Stimulated activated naive CD4-positive, alpha-beta T cell treated with Interleukin-2 at 50 U/mL for 16 hours (primary cell): ENCODE results near the gene GJB2.
"Not testable (repeated sequence)": the region's sequence is repeated elsewhere in the genome, so short reads cannot be mapped to it uniquely, and the experiment has no call there.

ENCODE experiments used
- DNase-seq: peaks from one replicate; lab custom pipeline; 2025; lab: John Stamatoyannopoulos, UW

GJB2 gene

GRCh38 chr13:20165417-20166257 lies 27.1 kb downstream of the GJB2 start:
- DNase-seq, result no peak

GRCh38 chr13:20161951-20162300 lies 30.8 kb downstream of the GJB2 start:
- no peak for DNase-seq

DNA sequence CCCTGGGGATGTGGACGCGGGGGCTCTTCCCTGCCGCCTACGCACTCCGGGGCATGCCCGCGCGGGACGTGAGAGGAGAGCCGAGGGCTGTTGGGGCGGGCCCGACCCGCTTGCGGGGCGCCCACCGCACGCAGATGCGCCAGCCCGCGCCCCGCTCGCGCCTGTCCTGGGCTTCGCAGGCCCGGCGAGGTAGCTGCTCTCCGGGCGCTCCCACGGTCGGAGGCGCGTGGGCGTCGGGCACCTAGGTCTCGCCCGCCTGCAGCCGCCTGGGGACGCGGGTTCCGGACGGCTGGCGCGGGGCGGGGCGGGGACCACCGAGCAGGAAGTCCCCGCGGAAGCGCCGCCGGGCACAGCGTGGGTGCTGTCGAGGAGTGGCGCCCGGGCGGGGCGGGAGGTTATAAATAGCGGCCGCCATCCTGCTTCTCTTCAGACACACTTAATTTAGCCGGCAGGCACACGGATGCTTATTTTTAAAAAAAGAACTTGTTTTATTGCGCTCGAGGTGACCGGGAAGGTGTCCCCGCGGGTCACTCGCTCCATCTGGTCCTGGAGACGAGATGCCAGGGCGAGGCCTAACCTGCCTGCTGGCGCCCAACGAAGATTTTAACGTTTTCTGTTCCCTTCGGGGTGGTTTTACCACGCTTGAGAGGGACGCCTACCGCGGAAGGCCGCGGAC lies 31.3 kb downstream of the GJB2 start:
- DNase-seq, result peak; percentile 23

DNA sequence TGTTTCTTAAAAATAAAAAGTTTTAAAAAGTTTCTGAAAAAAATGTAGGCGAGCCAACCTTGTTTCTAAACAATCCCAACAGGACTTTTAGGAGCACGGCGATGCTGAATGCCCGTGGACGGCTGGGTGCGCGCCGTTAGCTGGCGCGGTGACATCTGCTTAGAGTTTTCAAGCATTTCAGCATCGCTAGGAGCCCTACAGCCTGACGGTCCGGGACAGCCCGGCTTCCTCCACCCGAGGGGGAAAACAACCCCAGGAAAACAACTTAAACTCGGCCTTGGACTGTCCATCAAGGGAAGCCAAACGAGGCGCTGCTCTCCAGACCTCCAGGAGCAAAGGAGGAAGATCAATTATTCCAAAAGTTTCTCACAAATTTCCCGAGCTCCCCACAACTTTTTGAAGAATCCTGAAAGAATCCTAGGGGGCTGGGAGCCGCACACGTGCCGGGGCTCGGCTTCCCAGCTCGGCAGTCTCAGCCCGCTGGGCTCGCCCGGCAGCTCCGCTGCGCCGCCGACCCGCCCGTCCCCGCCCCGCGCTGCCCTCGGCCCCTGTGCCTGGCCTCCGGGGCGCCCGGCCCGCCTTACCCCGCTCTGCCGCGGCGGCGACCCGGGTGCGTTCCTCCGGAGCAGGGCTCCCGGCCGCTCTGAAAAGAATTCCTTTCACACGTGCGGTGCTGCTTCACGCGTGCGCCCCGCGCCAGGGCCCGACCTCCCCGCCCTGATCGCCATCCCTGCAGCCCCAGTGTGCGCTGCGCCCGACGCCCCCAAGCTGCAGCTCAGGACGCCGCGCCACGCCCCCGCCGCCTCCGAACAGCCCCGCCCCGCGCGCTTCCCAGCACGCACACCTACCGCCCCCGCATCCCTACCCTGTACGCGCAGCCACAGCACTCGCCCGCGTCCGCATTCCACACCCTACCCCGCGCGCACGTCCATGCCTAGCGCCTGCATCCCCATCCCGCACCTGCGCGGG lies 32.1 kb downstream of the GJB2 start, which contains the start of gene GJA3:
Gene GJA3, minus strand, starts transcription at position 747 of the 969 bp plus-strand sequence. CDS start 17,764 bp downstream, outside the sequence.
- peak; percentile 42 for DNase-seq

- no peak for DNase-seq
Measured at GRCh38 chr13:20159646-20160305, 33.0 kb downstream of the GJB2 start.

GRCh38 chr13:20157151-20157796 lies 35.5 kb downstream of the GJB2 start:
- no peak for DNase-seq

- no peak for DNase-seq
Measured at GRCh38 chr13:20156702-20157101, 36.0 kb downstream of the GJB2 start.

DNA sequence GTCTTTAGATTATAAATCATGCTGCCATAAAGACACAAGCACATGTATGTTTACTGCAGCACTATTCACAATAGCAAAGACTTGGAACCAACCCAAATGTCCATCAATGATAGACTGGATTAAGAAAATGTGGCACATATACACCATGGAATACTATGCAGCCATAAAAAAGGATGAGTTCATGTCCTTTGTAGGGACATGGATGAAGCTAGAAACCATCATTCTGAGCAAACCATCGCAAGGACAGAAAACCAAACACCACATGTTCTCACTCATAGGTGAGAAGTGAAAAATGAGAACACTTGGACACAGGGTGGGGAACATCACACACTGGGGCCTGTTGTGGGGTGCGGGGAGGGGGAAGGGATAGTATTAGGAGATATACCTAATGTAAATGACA lies 39.4 kb downstream of the GJB2 start:
- DNase-seq, result not testable (repeated sequence)

- DNase-seq, result no peak
Measured at GRCh38 chr13:20151612-20152011, 41.1 kb downstream of the GJB2 start.

DNA sequence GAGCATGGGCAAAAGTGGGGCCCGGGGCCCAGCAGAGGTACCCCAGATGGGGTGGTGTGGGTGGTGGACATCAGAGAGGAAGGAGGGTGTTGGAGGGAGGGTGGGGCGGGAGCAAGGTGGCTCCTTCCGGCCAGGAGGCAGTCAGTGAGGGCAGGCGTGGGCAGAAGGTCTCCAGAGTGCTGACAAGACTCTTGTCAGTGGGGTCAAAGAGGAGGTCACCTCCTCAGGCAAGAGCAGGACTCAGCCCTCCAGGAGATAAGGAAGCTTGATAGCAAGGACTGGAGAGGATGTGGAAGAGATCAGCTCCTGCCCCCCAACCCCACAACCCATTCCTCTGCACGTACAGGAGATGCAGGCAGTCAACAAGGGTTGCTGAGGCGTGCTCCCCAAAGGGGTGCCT lies 41.7 kb downstream of the GJB2 start:
- no peak for DNase-seq

- no peak for DNase-seq
Measured at GRCh38 chr13:20150561-20150960, 42.2 kb downstream of the GJB2 start.

DNA sequence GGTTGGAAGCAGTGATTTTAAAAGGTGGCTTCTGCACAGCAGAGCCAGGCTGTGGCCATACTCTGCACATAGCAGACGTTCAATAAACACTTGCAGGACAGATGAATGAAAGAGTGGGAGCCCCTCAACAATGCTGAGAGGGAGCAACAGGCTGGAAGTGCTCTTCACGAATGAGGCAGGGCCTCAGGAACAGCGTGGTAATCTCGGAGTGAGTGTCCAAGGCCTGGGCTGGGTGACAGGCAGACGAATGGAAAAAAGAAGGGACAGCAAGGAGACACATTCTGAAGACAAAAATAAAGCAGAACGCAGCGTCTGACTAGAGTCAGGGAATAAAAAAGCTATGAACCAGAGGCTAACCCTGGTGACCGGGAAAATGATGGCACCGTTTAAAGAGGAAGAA lies 43.0 kb downstream of the GJB2 start:
- DNase-seq, result no peak

DNA sequence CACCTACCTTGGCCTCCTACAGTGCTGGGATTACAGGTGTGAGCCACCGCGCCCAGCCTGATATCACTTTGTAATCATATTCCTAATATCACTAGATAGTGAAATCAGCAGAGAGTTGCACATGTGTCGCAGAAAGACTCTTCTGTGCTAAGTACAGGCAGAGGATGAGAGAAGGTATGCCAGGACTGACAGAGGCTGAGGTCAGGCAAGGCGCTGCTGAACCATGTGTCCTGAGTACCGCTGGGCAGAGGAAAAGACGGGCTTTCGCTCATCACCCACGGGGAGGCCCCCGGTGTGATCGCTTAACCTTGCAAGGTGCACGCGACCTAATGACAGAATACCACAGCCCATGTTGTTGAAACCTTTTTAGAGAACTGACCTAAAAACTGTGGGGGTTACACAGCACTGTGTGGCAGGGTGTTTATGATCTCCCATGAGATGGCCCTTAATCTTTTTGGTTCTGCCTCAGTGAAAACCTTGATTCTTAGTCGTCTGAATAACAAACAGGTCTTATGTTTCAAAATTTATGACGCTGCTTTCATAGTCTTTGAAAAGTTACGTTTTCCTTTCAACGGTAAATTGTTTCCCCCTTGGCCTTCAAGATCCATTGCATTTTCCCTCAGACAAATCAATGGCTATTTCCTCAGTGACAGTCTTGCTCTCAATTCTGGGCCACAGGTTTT lies 44.1 kb downstream of the GJB2 start:
- no peak for DNase-seq

DNA sequence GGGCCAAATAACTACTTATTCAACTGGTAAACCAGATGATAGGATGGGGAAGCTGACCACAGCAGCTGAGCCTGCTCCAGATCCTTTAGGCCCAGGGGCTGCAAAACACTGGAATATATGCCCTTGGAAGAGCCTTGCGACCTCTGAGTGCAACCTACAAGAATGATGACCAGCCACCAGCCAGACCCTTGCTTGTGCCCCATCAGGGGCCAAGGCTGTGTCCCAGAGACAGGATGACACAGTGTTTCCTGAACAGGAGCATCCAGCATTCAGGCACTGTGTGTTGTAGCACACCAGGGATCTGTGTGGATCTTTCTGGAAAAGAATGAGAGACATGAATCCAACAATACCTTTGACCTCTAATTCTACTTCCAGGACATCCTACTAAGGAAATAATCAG lies 46.4 kb downstream of the GJB2 start:
- no peak for DNase-seq

GRCh38 chr13:20145521-20145920 lies 47.2 kb downstream of the GJB2 start:
- no peak for DNase-seq

DNA sequence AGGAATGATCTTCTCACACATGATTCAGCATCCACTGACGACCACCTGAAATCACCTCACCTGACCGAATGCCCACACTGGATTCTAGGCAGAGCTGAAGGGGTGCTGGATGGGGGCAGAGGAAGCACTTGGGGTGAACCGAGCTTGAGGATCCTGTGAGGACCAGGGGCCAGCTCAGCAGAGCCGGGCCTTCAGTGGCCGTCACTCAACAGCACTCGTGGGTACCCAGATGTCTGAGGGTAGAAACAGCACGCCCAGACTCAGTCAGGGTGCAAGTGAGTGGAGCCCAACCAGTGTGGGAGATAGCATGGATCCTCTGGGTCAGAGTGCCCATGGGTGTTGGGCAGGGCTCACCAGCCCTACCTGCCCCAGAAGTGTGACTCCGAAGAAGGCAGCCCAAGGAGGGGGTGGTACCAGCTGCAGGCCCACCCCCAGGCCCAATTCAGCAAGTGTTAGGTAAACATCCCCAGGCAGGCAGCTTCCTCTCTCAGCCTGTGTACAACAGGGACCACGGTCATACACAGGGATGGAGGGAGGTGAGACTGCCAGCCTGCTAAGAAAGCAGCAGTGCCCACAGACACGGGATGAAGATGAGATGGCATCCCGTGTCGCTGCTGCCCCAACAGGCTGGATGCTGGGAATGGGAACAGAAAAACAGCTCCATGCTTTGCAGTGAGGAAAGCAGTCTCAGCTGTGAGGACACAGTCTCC lies 48.4 kb downstream of the GJB2 start:
- DNase-seq, result no peak

- DNase-seq, result no peak
Measured at GRCh38 chr13:20142927-20143480, 49.7 kb downstream of the GJB2 start.

DNA sequence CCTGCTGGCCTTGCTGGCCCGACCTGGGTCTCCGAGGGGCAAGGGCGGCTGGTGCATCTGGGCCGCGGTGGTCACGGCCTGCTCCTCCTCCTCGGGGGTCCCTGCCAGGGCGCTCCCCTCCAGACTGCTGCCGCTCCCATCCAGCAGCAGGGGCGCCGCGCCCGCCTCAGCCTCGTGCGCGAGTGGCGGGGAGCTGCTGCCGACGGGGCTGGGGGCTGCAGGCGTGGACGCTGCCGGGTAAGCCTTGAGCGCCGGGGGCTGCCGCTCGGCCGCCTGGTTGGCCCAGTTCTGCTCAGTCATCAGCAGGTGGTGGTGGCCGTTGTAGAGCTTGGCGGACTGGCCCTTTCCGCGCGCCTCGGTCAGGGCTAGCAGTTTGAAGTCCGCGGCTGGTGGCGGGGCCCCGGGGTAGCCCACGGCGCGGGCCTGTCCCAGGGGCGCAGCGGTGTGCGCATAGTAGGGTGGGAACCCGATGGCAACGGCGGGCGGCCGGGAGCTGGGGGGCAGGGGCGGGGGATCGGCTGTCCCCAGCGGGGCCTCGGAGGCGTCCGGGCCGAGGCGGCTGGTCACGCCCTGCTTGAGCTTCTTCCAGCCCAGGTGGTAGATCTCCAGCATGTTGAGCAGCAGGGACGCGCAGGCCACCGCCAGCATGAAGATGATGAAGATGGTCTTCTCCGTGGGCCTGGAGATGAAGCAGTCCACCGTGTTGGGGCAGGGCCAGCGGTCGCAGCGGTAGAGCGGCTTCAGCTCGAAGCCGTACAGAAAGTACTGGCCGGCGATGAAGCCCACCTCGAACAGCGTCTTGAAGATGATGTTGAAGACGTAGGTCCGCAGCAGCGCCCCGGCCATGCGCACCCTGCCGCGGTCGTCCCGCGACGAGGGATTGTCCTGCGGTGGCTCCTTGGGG lies 50.5 kb downstream of the GJB2 start:
- DNase-seq, result no peak
